SK-N-SH (cell line): ENCODE measurements around the gene NALCN.

Experiments used
- CTCF ChIP-seq: fragments of 200-600 bp; sonication (generic); IDR thresholded peaks from 2 replicates; pipeline ENCODE4 v1.6.1; 2017; ENCODE audit warnings: antibody characterized with exemption, mild to moderate bottlenecking, moderate library complexity
- EP300 ChIP-seq, 2 experiments: IDR thresholded peaks; 2 replicates each; pipeline versions ENCODE4 v1.4.0 to v1.6.1; 2012; ENCODE audit warnings: borderline replicate concordance in 1 of 2, low read depth in 1 of 2, low read length in 1 of 2
- JUND ChIP-seq: IDR thresholded peaks from 2 replicates; pipeline ENCODE4 v1.4.0; 2012
- MAX ChIP-seq: IDR thresholded peaks from 2 replicates; pipeline ENCODE4 v1.4.0; 2012; ENCODE audit warnings: low read depth
- NFIC ChIP-seq: IDR thresholded peaks from 2 replicates; pipeline ENCODE4 v1.4.0; 2012; ENCODE audit warnings: borderline replicate concordance
- POLR2AphosphoS5 ChIP-seq: IDR thresholded peaks from 2 replicates; pipeline ENCODE4 v1.6.1; 2012; ENCODE audit warnings: low read depth, low read length
- REST ChIP-seq: IDR thresholded peaks from 2 replicates; pipeline ENCODE4 v1.6.1; 2012; ENCODE audit warnings: mild to moderate bottlenecking, low read depth, low read length, moderate library complexity
- SMC3 ChIP-seq: IDR thresholded peaks from 2 replicates; pipeline ENCODE4 v1.6.1; 2012; ENCODE audit warnings: low read depth, low read length, improper control_type of control experiment
- TCF12 ChIP-seq: IDR thresholded peaks from 2 replicates; pipeline ENCODE4 v1.4.0; 2012
- USF2 ChIP-seq: fragments of 150-350 bp; IDR thresholded peaks from 2 replicates; pipeline ENCODE4 v1.6.1; 2017; ENCODE audit warnings: antibody characterized with exemption, low read length, low read depth, borderline replicate concordance

- TF ChIP-seq CTCF = no peak
- no peak for TF ChIP-seq EP300 (IDR thresholded peaks at IDR 0.05; ENCODE audit: borderline replicate concordance in 1 of 2, low read depth in 1 of 2, low read length in 1 of 2)
- no peak for TF ChIP-seq JUND
- TF ChIP-seq REST = no peak
- TF ChIP-seq TCF12 = no peak
- no peak for TF ChIP-seq USF2
- no peak for TF ChIP-seq POLR2AphosphoS5
- no peak for TF ChIP-seq MAX
- no peak for TF ChIP-seq SMC3
- no peak for TF ChIP-seq NFIC
Observed at GRCh38 chr13:101157261-101157660, 259.0 kb downstream of the NALCN start.
